ENCODE measurements around the gene CTSC. TPM values are rescaled to one million over a fixed set of nuclear protein-coding genes. Genes with fewer than 3 reads are reported as not detected.

Gene CTSC
- polyA plus RNA-seq, 4 donors = 242 to 331 (median 274) TPM

DNA sequence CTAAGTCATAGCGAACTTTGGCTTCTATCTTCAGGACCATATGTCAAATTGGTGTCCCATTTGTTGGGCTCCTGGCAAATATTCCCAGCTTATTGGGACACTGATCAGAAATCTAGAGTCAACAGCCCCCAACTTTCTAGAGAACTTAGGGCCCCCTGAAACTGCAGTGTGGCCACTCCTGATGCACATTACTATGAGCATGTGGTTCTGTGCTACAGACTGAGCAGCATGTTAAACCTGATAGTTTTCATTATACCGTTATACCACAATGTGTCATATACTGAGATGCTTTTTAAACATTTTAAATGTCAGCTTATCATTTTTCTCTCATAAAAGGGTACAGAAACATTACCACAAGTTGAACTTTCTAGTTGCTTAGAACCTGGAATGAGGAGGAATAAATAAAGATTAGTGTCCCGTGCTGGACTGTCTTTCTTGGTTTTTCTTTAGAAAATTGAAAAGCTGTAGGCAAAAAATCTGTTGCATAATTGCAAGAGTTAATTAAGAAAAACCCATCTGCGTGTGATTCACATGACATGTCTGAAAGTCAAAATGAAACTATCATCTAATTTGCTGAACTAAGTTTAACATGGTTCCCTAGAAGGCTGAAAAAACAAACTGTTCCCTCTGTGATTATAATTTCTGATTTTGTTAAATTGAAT lies 16.4 kb upstream of the CTSC start:
- DNase-seq (ENCODE audit: low read depth in 4 of 4, low spot score in 3 of 4) = no peak

DNA sequence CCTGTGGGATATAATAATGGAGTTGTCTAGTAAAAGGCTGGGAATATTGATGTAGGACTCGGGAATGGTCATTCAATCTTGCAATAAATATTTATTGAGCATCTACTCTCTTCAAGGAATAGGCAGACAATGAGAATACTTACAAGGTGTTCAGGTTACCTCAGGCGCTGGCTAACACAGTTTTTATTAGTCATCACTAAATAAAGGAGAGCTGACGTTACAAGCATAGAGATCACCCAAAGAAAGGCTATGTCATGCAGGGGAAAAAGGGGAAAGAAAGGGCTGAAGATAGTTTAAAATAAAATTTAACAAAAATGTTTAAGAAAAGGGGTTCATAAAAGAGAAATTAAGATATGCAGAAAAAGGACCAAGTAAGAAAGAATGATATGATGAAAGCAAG lies 15.8 kb upstream of the CTSC start:
- DNase-seq (ENCODE audit: low read depth in 4 of 4, low spot score in 3 of 4) = no peak

DNA sequence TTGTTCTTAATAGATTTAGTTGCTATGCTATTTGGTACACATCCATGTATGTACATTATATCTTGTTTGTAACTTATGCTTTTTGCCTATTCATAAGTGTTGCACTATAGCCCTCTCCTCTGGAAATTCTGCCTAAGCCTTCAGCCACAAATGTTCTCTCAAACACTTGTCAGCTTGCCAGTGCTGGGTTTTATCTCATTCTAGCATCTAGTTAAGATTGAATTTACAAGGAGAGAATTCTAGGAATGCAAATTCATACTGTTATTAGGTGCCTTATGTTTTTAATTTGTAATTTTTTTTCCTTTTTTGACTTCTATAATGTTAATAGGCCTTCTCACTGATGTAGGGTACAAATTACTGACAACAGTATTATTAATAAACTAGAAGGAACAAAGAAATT lies 14.6 kb upstream of the CTSC start:
- no peak for DNase-seq (ENCODE audit: low read depth in 4 of 4, low spot score in 3 of 4)

GRCh38 chr11:88348870-88349269 lies 11.3 kb upstream of the CTSC start:
- no peak for DNase-seq (ENCODE audit: low read depth in 4 of 4, low spot score in 3 of 4)

DNA sequence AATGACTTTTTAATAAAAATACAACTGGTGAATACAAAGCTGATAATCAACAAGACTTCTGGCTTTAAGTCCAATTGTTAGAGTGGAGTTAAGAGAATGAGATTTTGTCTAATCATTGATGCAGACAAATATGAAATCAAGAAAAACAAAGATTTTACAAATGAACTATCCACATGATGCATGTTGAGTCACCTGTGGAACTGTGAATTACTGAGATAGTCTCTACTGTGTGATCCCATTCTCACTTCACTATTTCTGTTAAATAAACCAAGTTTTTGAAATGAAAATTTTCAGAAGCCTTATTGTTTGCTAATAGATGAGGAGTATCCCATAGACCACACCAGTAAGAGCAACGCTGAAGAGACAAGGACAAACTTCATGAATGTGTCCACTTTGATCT lies 8.4 kb upstream of the CTSC start:
- no peak for DNase-seq (ENCODE audit: low read depth in 4 of 4, low spot score in 3 of 4)

GRCh38 chr11:88345408-88345807 lies 7.9 kb upstream of the CTSC start:
- DNase-seq (ENCODE audit: low read depth in 4 of 4, low spot score in 3 of 4) = no peak

GRCh38 chr11:88344869-88345268 lies 7.3 kb upstream of the CTSC start:
- DNase-seq (ENCODE audit: low read depth in 4 of 4, low spot score in 3 of 4) = no peak

DNA sequence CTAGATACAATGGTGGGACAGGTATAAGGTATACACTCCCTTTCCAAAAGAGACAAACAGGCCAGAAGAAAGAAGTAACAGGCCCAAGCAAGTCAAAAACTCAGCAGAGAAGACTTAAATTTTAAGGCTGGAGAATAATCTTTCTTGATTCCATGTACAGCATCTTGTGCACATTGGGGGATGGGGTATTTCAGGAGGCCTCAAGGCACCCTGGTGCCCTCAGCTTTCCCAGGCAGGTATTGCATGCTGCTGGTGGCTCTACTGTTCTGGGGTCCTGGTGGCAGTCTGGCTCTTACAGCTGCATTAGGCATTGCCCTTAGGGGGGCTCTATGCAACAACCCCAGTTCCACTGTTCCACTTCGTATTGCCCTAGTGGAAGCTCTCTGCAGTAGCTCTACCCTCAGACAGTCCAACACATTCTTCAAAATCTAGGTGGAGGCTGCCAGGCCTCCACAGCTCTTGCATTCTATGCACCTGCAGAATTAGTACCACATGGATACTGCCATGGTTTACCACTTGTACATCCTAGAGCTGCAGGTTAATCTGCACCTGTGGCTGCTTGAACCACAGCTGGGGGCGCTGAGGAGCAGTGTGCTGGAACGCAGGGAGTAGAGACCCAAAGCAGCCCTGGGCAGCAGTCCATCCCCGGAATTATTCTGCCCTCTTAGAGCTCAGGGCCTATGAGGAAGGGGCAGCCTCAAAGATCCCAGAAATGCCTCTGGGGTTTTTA lies 4.2 kb upstream of the CTSC start:
- no peak for DNase-seq (ENCODE audit: low read depth in 4 of 4, low spot score in 3 of 4)

GRCh38 chr11:88340366-88340935 lies 2.9 kb upstream of the CTSC start:
- no peak for DNase-seq (ENCODE audit: low read depth in 4 of 4, low spot score in 3 of 4)

GRCh38 chr11:88337987-88338668 lies 592 bp upstream of the CTSC start:
- peak in 2 of 4 donors; percentile 34 to 36 for DNase-seq (ENCODE audit: low read depth in 4 of 4, low spot score in 3 of 4)

GRCh38 chr11:88335284-88335683 lies 2.3 kb downstream of the CTSC start:
- DNase-seq (ENCODE audit: low read depth in 4 of 4, low spot score in 3 of 4) = no peak

GRCh38 chr11:88333862-88334261 lies 3.7 kb downstream of the CTSC start:
- DNase-seq (ENCODE audit: low read depth in 4 of 4, low spot score in 3 of 4) = no peak

DNA sequence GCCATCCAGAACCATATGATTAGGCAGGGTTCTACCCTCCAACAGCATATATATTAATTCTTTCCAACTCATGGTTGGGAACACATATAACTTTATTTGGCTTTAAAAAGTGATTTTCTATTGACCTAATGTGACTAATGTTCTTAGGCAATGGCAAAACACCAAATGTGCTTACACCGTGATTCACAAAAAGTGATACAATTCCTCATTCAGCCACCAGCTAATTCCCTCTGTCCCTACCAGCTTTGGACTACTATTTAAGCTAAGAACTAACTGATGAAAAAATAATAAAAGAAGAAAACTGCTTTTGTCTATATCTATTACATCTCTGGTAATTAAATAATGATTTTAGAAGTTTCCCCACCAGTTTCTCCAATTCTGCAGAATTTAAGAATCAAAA lies 4.7 kb downstream of the CTSC start:
- DNase-seq (ENCODE audit: low read depth in 4 of 4, low spot score in 3 of 4) = no peak

- DNase-seq (ENCODE audit: low read depth in 4 of 4, low spot score in 3 of 4) = no peak
These were observed 6.6 kb downstream of the CTSC start for GRCh38 chr11:88330826-88331428.

- no peak for DNase-seq (ENCODE audit: low read depth in 4 of 4, low spot score in 3 of 4)
These were observed 7.8 kb downstream of the CTSC start for GRCh38 chr11:88329563-88330250.

DNA sequence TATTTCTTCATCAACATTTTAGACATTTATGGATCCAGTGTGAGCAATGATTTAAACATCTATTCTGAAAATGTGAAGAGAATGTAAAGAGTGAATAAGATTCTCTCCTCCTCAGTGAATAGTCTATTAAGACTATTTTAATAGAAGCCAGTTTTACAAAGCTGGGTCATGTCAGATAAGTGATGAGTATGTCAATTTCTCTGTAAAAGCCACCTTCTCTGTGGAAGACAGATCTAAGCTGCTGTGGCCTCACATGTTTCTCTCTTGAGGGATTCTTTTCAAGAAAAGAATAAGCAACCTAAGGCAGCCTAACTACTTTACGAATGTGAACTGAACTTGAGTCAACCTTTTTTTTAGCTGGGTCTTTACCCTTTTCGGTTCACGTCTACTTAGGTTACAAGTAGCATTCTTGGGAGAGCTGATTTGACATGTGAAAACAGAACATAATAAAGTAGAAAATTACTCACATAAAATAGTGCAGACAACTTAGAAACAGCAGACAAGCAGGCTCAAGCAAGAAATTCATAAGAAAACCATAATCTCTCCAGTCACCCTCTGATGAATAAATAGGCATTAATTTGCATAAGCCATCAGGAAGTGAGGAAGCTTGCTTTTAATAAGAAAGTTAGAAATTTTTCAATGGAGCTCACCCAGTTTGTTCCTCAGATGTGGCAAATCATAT lies 9.9 kb downstream of the CTSC start:
- DNase-seq (ENCODE audit: low read depth in 4 of 4, low spot score in 3 of 4) = no peak

DNA sequence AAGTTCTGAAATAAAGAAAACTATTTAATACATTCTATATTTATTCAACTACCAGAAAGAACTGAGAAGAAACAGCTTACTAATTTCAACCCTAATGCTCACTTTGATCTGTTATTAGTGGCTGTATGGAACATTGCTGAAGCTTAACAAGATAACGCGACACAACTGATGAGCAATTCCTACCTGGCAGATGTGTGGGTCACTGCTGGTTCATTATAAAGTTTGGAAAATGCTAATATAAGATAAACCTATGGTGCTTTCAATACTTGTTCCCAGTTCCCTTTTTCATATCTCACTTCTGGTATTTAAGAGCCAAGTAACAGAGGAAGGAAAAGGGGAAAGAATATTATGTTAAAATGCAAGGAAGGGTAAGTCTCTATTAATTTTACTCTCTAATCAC lies 10.5 kb downstream of the CTSC start:
- DNase-seq (ENCODE audit: low read depth in 4 of 4, low spot score in 3 of 4) = no peak

- DNase-seq (ENCODE audit: low read depth in 4 of 4, low spot score in 3 of 4) = no peak
These were observed 11.4 kb downstream of the CTSC start for GRCh38 chr11:88326099-88326498.

- no peak for DNase-seq (ENCODE audit: low read depth in 4 of 4, low spot score in 3 of 4)
These were observed 12.8 kb downstream of the CTSC start for GRCh38 chr11:88324562-88325345.
